PC-3 (cell line): ENCODE data around the gene PRSS1.

Experiments
- CTCF ChIP-seq: fragments of 300-600 bp; sonication (generic); conservative IDR thresholded peaks from 2 replicates; pipeline ENCODE4 v1.5.1; 2017; ENCODE audit warnings: antibody characterized with exemption, low read depth, mild to moderate bottlenecking, low read length
- EZH2phosphoT487 ChIP-seq: fragments of 300-600 bp; sonication (generic); IDR thresholded peaks from 2 replicates; pipeline ENCODE4 v1.6.1; 2018; ENCODE audit warnings: mild to moderate bottlenecking, antibody characterized with exemption, low read length, borderline replicate concordance

GRCh38 chr7:142718313-142718712 is 31.0 kb upstream of the PRSS1 start:
- TF ChIP-seq CTCF (no peak), EZH2phosphoT487 (no peak)
